GM12891 (cell line): ENCODE measurements around the gene ANKRD18B.

Experiments
- PAX5 ChIP-seq: IDR thresholded peaks from 2 replicates; pipeline ENCODE4 v1.6.1; 2011; ENCODE audit warnings: low read length, moderate library complexity, mild to moderate bottlenecking; ENCODE audit not compliant: insufficient read depth, severe bottlenecking
- POLR2A ChIP-seq: IDR thresholded peaks from 2 replicates; pipeline ENCODE4 v1.6.1; 2011; ENCODE audit warnings: low read depth, low read length, control low read depth
- POLR2AphosphoS5 ChIP-seq: IDR thresholded peaks from 2 replicates; pipeline ENCODE4 v1.6.1; 2011; ENCODE audit warnings: low read depth, low read length, control low read depth
- POU2F2 ChIP-seq: IDR thresholded peaks from 2 replicates; pipeline ENCODE4 v1.6.1; 2011; ENCODE audit warnings: low read depth, mild to moderate bottlenecking, control low read depth, low read length, moderate library complexity
- SPI1 ChIP-seq: IDR thresholded peaks from 2 replicates; pipeline ENCODE4 v1.6.1; 2011; ENCODE audit warnings: low read depth, low read length, control low read depth
- TAF1 ChIP-seq: IDR thresholded peaks from 2 replicates; pipeline ENCODE4 v1.6.1; 2011; ENCODE audit warnings: low read depth, low read length, control low read depth

DNA sequence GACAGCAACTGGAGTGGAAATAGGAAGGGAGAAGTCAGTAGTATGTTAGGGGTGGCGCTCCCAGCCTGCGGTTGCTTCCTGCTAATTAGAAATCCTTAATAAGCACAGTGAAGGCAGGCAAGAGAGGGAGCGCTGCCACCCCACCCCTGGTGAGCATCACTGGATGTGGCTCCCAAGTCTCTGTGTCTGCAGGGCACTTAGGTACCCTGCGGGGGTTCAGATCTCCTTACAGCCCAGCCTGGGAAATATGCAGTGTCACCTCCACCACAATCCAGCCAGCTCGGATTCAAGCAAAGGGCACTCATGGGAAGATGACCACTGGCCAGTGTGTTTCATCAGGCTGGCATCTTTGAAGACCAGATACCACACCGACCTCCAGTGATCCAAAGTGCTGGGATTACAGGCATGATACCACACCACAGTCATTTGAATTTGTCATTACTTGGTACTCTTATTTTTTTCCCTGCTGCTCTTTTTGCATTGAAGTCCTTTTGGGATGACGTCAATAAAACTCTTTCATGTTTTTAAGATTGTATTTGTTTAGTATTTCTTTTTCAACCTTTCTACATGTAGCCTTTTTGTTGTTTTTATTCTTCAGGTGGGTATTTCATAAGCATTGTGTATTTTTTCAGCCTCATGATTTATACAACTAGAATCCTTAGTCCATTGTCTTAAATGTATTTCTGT lies 90.1 kb downstream of the ANKRD18B start:
- no peak for TF ChIP-seq POLR2A
- no peak for TF ChIP-seq PAX5
- TF ChIP-seq POLR2AphosphoS5: no peak
- TF ChIP-seq TAF1: no peak
- no peak for TF ChIP-seq SPI1
- no peak for TF ChIP-seq POU2F2
